H1 (cell line): ENCODE measurements around the gene MPPED2. TPM values are rescaled to one million over a fixed set of nuclear protein-coding genes. Genes with fewer than 3 reads are reported as not detected.

Source experiments
- ASH2L ChIP-seq: fragments of 200-600, 300-600 bp; sonication (generic); IDR thresholded peaks from one replicate; pipeline ENCODE4 v1.7.1; 2017; ENCODE audit warnings: low read length
- JUND ChIP-seq: IDR thresholded peaks from 2 replicates; pipeline ENCODE4 v1.6.1; 2011; ENCODE audit warnings: mild to moderate bottlenecking, improper control_type of control experiment, low read length
- KDM4A ChIP-seq: IDR thresholded peaks from one replicate; pipeline ENCODE4 v1.7.1; 2012; ENCODE audit warnings: low read depth, mild to moderate bottlenecking, moderate library complexity, low read length, inconsistent platforms; ENCODE audit not compliant: severe bottlenecking
- KDM5A ChIP-seq: fragments of 200-600 bp; IDR thresholded peaks from 2 replicates; pipeline ENCODE4 v1.7.1; 2012; ENCODE audit warnings: mild to moderate bottlenecking, low read length, inconsistent platforms, mixed read lengths
- POLR2AphosphoS5 ChIP-seq: IDR thresholded peaks from 2 replicates; pipeline ENCODE4 v1.6.1; 2011; ENCODE audit warnings: low read depth, low read length
- RNF2 ChIP-seq: fragments of 200-900, 300-1000 bp; sonication (generic); IDR thresholded peaks from 2 replicates; pipeline ENCODE4 v1.7.1; 2016; ENCODE audit warnings: borderline replicate concordance, low read depth, mild to moderate bottlenecking, antibody characterized with exemption, low read length; ENCODE audit not compliant: poor library complexity, severe bottlenecking; ENCODE audit errors: missing control alignments
- SP2 ChIP-seq: IDR thresholded peaks from 2 replicates; pipeline ENCODE4 v1.6.1; 2012; ENCODE audit warnings: mild to moderate bottlenecking, low read length, inconsistent platforms
- SRF ChIP-seq: IDR thresholded peaks from 2 replicates; pipeline ENCODE4 v1.6.1; 2011; ENCODE audit warnings: mild to moderate bottlenecking, low read depth, low read length, moderate library complexity
- TAF1 ChIP-seq: IDR thresholded peaks from 2 replicates; pipeline ENCODE4 v1.6.1; 2011; ENCODE audit warnings: mild to moderate bottlenecking, low read depth, low read length
- polyA plus RNA-seq, 7 experiments: library from polyadenylated mRNA; depleted of rRNA in 3 of 7; stranded (reverse) in 5 of 7; unstranded in 2 of 7; fragments of >200 nt in 5 of 7; fragments of 200-250 nt in 2 of 7; gene quantifications; 1 replicate in 5 of 7; 2 replicates in 1 of 7; 4 replicates in 1 of 7; pipeline versions ENCODE4 v1.2.1 to v1.2.3, GENCODE V29; 2011 to 2013; ENCODE audit warnings: missing spikeins in 2 of 7, mixed read lengths in 2 of 7
- total RNA-seq: library from RNA; stranded (reverse); fragmentation: NEBNext Ultra II Directional; extraction: Animal tissue kit (Norgen Biotek cat#: 25700); gene quantifications from 2 replicates; pipeline ENCODE4 v1.2.1, GENCODE V29; 2021
- TF ChIP-seq, protein P1 (sequence below): fragments of 300-600 bp; sonication (generic); IDR thresholded peaks from 2 replicates; pipeline ENCODE4 v1.7.1; 2012; ENCODE audit warnings: low read length, moderate library complexity, mild to moderate bottlenecking, inconsistent platforms; ENCODE audit not compliant: insufficient replicate concordance

Gene MPPED2
- total and polyA plus RNA-seq, 2 of the 8 experiments (the other 6 are each of a cell fraction or from before 2014, with no cell fraction given): 1.3 to 3.5 TPM

DNA sequence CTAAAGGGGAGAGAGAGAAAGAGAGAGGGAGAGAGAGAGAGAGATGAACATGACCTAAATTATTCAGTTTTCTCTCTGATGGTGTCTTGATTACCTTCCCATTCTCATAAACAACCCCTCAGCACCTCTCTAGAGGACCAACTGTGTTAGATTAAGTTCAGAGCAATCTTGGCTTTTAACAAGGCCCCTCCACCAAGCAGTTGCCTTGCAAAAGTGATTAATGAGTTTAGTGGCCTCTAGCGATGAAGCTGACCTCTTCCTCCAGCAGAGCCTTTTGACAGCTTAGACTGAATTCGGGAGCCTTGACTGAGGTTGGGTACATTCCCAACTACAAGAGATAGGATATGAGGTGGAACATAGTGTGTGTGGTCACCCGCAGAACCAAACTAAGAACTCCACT is 197.2 kb downstream of the MPPED2 start (continued):
- TF ChIP-seq, protein P1, sequence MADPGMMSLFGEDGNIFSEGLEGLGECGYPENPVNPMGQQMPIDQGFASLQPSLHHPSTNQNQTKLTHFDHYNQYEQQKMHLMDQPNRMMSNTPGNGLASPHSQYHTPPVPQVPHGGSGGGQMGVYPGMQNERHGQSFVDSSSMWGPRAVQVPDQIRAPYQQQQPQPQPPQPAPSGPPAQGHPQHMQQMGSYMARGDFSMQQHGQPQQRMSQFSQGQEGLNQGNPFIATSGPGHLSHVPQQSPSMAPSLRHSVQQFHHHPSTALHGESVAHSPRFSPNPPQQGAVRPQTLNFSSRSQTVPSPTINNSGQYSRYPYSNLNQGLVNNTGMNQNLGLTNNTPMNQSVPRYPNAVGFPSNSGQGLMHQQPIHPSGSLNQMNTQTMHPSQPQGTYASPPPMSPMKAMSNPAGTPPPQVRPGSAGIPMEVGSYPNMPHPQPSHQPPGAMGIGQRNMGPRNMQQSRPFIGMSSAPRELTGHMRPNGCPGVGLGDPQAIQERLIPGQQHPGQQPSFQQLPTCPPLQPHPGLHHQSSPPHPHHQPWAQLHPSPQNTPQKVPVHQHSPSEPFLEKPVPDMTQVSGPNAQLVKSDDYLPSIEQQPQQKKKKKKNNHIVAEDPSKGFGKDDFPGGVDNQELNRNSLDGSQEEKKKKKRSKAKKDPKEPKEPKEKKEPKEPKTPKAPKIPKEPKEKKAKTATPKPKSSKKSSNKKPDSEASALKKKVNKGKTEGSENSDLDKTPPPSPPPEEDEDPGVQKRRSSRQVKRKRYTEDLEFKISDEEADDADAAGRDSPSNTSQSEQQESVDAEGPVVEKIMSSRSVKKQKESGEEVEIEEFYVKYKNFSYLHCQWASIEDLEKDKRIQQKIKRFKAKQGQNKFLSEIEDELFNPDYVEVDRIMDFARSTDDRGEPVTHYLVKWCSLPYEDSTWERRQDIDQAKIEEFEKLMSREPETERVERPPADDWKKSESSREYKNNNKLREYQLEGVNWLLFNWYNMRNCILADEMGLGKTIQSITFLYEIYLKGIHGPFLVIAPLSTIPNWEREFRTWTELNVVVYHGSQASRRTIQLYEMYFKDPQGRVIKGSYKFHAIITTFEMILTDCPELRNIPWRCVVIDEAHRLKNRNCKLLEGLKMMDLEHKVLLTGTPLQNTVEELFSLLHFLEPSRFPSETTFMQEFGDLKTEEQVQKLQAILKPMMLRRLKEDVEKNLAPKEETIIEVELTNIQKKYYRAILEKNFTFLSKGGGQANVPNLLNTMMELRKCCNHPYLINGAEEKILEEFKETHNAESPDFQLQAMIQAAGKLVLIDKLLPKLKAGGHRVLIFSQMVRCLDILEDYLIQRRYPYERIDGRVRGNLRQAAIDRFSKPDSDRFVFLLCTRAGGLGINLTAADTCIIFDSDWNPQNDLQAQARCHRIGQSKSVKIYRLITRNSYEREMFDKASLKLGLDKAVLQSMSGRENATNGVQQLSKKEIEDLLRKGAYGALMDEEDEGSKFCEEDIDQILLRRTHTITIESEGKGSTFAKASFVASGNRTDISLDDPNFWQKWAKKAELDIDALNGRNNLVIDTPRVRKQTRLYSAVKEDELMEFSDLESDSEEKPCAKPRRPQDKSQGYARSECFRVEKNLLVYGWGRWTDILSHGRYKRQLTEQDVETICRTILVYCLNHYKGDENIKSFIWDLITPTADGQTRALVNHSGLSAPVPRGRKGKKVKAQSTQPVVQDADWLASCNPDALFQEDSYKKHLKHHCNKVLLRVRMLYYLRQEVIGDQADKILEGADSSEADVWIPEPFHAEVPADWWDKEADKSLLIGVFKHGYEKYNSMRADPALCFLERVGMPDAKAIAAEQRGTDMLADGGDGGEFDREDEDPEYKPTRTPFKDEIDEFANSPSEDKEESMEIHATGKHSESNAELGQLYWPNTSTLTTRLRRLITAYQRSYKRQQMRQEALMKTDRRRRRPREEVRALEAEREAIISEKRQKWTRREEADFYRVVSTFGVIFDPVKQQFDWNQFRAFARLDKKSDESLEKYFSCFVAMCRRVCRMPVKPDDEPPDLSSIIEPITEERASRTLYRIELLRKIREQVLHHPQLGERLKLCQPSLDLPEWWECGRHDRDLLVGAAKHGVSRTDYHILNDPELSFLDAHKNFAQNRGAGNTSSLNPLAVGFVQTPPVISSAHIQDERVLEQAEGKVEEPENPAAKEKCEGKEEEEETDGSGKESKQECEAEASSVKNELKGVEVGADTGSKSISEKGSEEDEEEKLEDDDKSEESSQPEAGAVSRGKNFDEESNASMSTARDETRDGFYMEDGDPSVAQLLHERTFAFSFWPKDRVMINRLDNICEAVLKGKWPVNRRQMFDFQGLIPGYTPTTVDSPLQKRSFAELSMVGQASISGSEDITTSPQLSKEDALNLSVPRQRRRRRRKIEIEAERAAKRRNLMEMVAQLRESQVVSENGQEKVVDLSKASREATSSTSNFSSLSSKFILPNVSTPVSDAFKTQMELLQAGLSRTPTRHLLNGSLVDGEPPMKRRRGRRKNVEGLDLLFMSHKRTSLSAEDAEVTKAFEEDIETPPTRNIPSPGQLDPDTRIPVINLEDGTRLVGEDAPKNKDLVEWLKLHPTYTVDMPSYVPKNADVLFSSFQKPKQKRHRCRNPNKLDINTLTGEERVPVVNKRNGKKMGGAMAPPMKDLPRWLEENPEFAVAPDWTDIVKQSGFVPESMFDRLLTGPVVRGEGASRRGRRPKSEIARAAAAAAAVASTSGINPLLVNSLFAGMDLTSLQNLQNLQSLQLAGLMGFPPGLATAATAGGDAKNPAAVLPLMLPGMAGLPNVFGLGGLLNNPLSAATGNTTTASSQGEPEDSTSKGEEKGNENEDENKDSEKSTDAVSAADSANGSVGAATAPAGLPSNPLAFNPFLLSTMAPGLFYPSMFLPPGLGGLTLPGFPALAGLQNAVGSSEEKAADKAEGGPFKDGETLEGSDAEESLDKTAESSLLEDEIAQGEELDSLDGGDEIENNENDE: no peak
- TF ChIP-seq RNF2 (no peak), POLR2AphosphoS5 (no peak), SP2 (no peak), JUND (no peak), SRF (no peak), ASH2L (no peak), KDM5A (no peak), TAF1 (no peak), KDM4A (no peak)
